ENCODE results near the gene UGT2B10. TPM values are rescaled to one million over a fixed set of nuclear protein-coding genes. Genes with fewer than 3 reads are reported as not detected.
"Not testable (repeated sequence)": the region's sequence is repeated elsewhere in the genome, so short reads cannot be mapped to it uniquely, and the experiment has no call there.

Gene UGT2B10
- polyA plus RNA-seq, 1 of the 3 experiments (the other 2 are of a cell fraction) = not detected

- no peaks in the 10 kb centered on the region for H3F3A ChIP-seq (replicated peaks; ENCODE audit: insufficient read depth)
- no peak overlapping the region for H3K4me2 ChIP-seq
- H3K79me2 ChIP-seq (ENCODE audit: insufficient read depth) = no peaks in the 10 kb centered on the region
- ChIA-PET POLR2A (no interaction called here), CTCF (no interaction called here)
- no peak overlapping the region for H3K9ac ChIP-seq
- H2AFZ ChIP-seq (ENCODE audit: low read depth) = no peak overlapping the region
- H3K9me3 ChIP-seq = no peaks in the 10 kb centered on the region
- no peaks in the 10 kb centered on the region for H3K27me3 ChIP-seq (ENCODE audit: insufficient read depth)
- H3K4me3 ChIP-seq (ENCODE audit: low read depth in 2 of 2, low read length in 1 of 2) = no peak overlapping the region
- H4K20me1 ChIP-seq (ENCODE audit: insufficient read depth) = no peaks in the 10 kb centered on the region
- 6% methylated on average over 2 of the region's 2 CpGs for WGBS (ENCODE audit: low lambda C conversion rate)
- DNase-seq = no peak
- no peak for TF ChIP-seq ELF1 (IDR thresholded peaks at IDR 0.05)
- TF ChIP-seq RXRA (IDR thresholded peaks at IDR 0.05; ENCODE audit: borderline replicate concordance, low read depth) = no peak
- TF ChIP-seq GATA2 (CRISPR knock-in tag; IDR thresholded peaks at IDR 0.05) = no peak
- TF ChIP-seq CTCF (IDR thresholded peaks at IDR 0.05) = no peak
- H3K4me1 ChIP-seq (ENCODE audit: control insufficient read depth in 1 of 2, insufficient read depth in 2 of 2, low read depth in 1 of 2, low read length in 1 of 2) = no peaks in the 10 kb centered on the region
- H3K36me3 ChIP-seq (replicated peaks in 1 of 2; ENCODE audit: control insufficient read depth in 1 of 2, insufficient read depth in 2 of 2, low read length in 1 of 2) = no peaks in the 10 kb centered on the region
- H3K27ac ChIP-seq (ENCODE audit: low read depth in 2 of 2, low read length in 1 of 2) = no peak overlapping the region
- no peaks in the 10 kb centered on the region for H3K9me2 ChIP-seq
Measured at GRCh38 chr4:68810919-68811318, 4.9 kb upstream of the UGT2B10 start.

- WGBS (ENCODE audit: low lambda C conversion rate) = 8% methylated on average over 5 of the region's 5 CpGs
- H2AFZ ChIP-seq (ENCODE audit: low read depth); H3K4me2 ChIP-seq; H3K27me3 ChIP-seq (ENCODE audit: insufficient read depth); H3K9me2 ChIP-seq; POLR2A ChIA-PET; H4K20me1 ChIP-seq (ENCODE audit: insufficient read depth); H3K4me1 ChIP-seq (ENCODE audit: control insufficient read depth in 1 of 2, insufficient read depth in 2 of 2, low read depth in 1 of 2, low read length in 1 of 2); H3K27ac ChIP-seq (ENCODE audit: low read depth in 2 of 2, low read length in 1 of 2); H3K9ac ChIP-seq; H3K9me3 ChIP-seq; DNase-seq; H3F3A ChIP-seq (replicated peaks; ENCODE audit: insufficient read depth); H3K36me3 ChIP-seq (replicated peaks in 1 of 2; ENCODE audit: control insufficient read depth in 1 of 2, insufficient read depth in 2 of 2, low read length in 1 of 2); H3K79me2 ChIP-seq (ENCODE audit: insufficient read depth); CTCF ChIA-PET; H3K4me3 ChIP-seq (ENCODE audit: low read depth in 2 of 2, low read length in 1 of 2): not testable (repeated sequence)
Measured at GRCh38 chr4:68816410-68817265, 844 bp downstream of the UGT2B10 start.

GRCh38 chr4:68817386-68817785 lies 1.6 kb downstream of the UGT2B10 start:
- no peak for DNase-seq
- WGBS (ENCODE audit: low lambda C conversion rate) = 4% methylated on average over 2 of the region's 2 CpGs
- no peaks in the 10 kb centered on the region for H3K9me3 ChIP-seq
- H3K79me2 ChIP-seq (ENCODE audit: insufficient read depth) = no peaks in the 10 kb centered on the region
- no peak overlapping the region for H2AFZ ChIP-seq (ENCODE audit: low read depth)
- H4K20me1 ChIP-seq (ENCODE audit: insufficient read depth) = no peaks in the 10 kb centered on the region
- no peak overlapping the region for H3K4me2 ChIP-seq
- no peaks in the 10 kb centered on the region for H3K27me3 ChIP-seq (ENCODE audit: insufficient read depth)
- H3K36me3 ChIP-seq (replicated peaks in 1 of 2; ENCODE audit: control insufficient read depth in 1 of 2, insufficient read depth in 2 of 2, low read length in 1 of 2) = no peaks in the 10 kb centered on the region
- ChIA-PET CTCF (no interaction called here), POLR2A (no interaction called here)
- H3K4me1 ChIP-seq (ENCODE audit: control insufficient read depth in 1 of 2, insufficient read depth in 2 of 2, low read depth in 1 of 2, low read length in 1 of 2) = no peaks in the 10 kb centered on the region
- H3K4me3 ChIP-seq (ENCODE audit: low read depth in 2 of 2, low read length in 1 of 2) = no peak overlapping the region
- H3K9ac ChIP-seq = no peak overlapping the region
- H3K27ac ChIP-seq (ENCODE audit: low read depth in 2 of 2, low read length in 1 of 2) = no peak overlapping the region
- H3K9me2 ChIP-seq = no peaks in the 10 kb centered on the region
- H3F3A ChIP-seq (replicated peaks; ENCODE audit: insufficient read depth) = no peaks in the 10 kb centered on the region
- TF ChIP-seq YY1 (IDR thresholded peaks at IDR 0.05; ENCODE audit: low read depth) = no peak
- TF ChIP-seq MXI1 (IDR thresholded peaks at IDR 0.05; ENCODE audit: low read depth, low read length) = no peak
- no peak for TF ChIP-seq MEF2A (IDR thresholded peaks at IDR 0.05; ENCODE audit: borderline replicate concordance, low read depth)
- TF ChIP-seq GATA2 (CRISPR knock-in tag; IDR thresholded peaks at IDR 0.05) = no peak
- TF ChIP-seq MAX (IDR thresholded peaks at IDR 0.05; ENCODE audit: low read depth) = no peak
- no peak for TF ChIP-seq RCOR1 (IDR thresholded peaks at IDR 0.05; ENCODE audit: low read length)
- TF ChIP-seq POLR2AphosphoS5 (IDR thresholded peaks at IDR 0.05; ENCODE audit: low read depth, low read length) = no peak
- TF ChIP-seq USF1 (IDR thresholded peaks at IDR 0.05; ENCODE audit: borderline replicate concordance, low read depth) = no peak
- TF ChIP-seq PBX3 (IDR thresholded peaks at IDR 0.05) = no peak
- no peak for TF ChIP-seq USF2 (IDR thresholded peaks at IDR 0.05; ENCODE audit: borderline replicate concordance, low read depth, low read length)
- TF ChIP-seq RAD21 (IDR thresholded peaks at IDR 0.05; ENCODE audit: low read length) = no peak
- no peak for TF ChIP-seq SMC3 (IDR thresholded peaks at IDR 0.05; ENCODE audit: low read depth, low read length)
- TF ChIP-seq FOXJ3 (CRISPR knock-in tag; IDR thresholded peaks at IDR 0.05) = no peak

Measured in SK-N-SH (cell line).